Inflammatory macrophage treated with lipopolysaccharide for 1 hour (primary cell): Measurements from ENCODE around the gene SHB.

ENCODE experiments used
- DNase-seq, 2 donors: peaks; one replicate each; pipeline ENCODE4 v3.0.0-alpha.2; 2020 to 2022

SHB gene

DNA sequence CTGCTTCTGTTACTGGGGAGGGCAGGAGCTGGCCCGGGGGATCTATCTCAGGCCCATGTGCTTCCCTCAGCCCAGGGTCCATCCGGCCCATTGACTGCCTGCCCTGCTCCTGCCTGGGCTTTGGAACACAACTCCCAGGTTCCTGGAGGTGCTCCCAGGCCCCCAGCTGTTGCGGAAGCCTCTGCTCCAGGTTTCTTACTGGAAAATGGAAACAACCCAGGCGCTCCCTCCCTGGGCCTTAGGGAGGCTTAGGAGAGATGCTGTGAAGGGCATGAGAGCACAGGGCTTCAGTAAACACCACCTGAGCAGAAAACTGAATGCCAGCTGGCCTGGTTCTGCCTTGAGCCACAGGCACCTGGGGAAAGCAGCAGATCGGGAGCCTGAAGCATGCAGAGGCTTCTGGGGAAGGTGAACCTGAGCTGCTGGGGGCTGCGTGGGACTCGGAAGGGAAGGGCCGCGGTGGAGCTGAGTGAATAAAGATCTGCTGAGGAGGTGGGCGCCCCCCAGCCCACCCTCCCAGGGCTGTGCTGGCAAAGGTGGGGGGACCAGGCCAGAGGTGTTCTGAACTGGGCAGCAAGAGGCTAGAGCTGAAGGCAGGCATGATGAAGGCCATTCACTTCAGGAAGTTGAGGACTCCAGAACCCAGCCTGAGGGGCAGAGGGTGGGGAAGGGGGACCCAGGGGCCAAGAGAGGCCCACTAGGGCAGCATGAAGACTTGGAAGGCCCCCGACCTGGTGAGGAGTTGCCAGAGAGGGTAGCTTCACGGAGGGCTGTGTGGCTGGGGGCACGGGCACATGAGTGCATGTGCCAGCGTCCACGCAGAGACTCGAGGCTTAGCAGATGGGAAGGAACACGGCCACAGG, 64.8 kb downstream of the SHB start:
- no peak for DNase-seq

DNA sequence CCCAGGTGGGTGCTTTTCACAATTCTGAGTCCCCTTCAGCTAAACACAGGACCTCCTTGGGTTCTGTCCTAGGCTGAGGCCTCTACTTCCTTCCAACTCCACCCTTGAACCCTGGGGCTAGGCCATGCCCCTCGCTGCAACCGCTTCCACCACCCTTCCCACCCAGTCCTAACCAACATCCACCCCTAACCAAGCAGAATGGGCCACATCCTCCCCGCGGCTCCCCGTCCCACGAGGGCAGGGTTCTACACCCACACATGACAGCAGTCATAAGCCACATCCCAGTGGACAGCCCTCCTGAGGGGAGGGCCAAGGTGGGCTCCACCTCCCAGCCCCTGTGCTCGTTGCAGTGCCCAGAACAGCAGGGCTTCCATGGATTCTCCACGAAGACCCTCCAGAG, 65.8 kb downstream of the SHB start:
- DNase-seq, result no peak

- no peak for DNase-seq
These were observed 67.6 kb downstream of the SHB start for GRCh38 chr9:38001430-38001829.

DNA sequence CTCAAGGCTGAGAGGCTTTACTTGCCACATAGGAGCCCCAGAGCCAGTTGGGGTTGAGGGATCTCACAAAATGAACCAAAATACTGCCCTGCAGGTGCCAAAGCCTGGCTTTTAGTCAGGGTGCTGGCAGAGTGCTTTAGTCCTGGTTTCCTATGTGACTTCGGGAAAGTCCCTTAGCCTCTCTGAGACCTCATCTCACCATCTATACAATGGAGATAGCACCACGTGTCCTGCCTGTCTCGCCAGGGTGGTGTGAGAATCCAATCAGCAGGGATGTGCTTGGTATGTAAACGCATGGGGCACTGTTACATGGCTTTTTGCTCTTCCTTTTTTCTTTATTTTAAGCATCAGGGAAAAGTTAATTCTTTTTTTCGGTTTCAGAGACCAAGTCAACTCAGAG, 68.3 kb downstream of the SHB start:
- no peak for DNase-seq

DNA sequence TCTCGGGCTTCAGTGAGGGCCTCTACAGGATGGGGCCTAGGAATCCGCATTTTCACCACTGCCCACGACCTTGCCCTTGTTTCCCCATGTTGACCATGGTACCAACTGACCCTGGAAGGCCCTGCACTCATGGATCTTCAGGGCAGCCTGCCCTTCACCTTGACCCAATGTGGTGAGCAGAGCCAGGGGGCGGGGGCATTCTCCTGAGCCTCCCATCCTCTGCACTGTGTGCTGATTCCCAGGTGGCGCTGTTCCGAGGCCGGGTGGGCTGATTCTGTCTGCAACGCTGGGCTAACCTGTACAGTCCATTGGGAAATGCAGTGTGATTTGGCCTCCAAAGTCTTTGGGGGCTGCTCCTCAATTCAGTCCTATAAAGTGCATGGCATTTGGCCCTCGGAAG, 68.7 kb downstream of the SHB start:
- DNase-seq, result no peak

DNA sequence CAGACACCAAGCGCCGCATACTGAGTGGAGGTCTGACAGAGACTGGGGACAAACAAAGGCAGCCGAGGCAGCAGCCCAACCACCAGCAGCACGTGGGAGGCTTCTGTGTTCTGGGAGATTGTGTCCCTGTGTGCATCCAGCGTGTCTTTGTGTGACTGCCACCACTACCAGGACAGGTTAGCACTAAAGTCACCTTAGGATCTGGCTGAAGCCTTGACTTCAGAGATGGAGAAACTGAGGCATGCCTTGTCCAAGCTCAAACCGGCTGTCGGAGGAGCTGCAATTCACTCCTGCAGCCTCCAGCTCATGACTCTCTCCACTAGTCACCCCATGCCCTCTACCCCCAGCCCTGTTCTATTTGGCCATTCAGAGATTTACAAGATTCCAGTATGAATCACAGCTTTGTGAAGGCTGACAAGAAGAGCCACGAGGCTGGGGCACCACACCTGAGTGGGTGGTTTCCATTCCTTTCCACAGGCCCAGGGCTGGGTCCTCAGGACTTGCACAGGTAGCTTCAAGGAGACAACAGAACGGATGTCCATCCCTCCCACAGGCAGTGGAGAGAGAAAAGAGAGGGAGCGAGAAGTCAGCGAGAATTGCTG, 69.3 kb downstream of the SHB start:
- DNase-seq, result no peak

- peak; percentile 74 to 89 for DNase-seq
These were observed 70.0 kb downstream of the SHB start for GRCh38 chr9:37998881-37999587.

DNA sequence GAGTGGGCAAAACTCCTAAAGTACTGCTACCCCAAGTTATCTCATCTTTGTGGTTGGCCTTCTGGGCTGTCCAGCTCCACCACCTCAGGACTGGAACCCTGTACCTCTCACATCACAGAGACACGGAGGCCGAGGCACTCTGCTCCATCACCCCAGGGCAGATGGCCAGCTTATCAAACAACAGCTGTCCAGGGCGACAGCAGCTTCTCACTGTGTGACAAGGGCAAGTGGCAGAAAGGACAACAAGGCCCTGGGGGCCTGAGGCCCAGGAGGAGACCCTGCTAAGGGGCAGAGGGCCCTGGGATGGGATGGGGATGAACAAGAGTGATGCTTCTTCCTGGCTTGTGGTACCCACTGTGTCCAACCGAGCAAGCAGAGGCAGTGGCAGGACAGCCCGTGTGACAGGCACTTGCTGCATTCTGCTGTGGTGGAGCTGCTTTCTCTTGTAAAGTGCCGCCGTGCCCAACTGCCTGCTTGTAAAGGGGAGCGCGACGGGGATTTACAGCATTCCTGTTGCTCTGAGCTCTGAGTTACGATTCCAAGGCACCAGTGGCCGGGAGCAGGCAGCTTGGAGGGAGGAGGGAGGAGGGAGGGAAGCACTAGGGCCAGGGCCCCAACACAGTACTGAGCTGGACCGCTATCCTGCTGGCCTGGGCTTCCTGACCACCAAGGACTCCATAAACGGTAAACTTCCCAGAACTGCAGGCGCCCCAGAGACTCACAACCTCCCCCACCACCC, 71.2 kb downstream of the SHB start:
- no peak for DNase-seq

DNA sequence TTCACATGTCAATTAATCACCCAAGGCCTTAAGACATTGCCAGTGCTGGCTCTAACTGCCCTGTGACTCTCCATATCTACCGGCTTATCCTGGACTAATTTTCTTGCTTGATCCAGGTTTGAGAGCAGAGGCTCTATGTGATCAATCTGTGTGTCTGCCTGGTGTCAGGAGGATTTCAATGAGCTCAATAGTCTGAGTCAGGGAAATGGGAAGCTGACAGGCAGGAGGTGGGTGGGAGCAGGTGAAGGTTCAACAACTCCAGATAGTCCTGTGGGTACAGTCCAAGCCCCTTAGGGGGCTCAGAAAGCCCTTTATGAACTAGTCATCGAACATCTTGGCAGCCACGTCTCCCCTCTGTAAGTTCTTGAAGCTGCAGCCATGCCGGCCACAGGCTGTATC, 72.2 kb downstream of the SHB start:
- peak in 1 of 2 donors; percentile 49 for DNase-seq

- DNase-seq, result no peak
These were observed 72.8 kb downstream of the SHB start for GRCh38 chr9:37995961-37996818.

GRCh38 chr9:37995348-37995737, 73.7 kb downstream of the SHB start:
- DNase-seq, result no peak

DNA sequence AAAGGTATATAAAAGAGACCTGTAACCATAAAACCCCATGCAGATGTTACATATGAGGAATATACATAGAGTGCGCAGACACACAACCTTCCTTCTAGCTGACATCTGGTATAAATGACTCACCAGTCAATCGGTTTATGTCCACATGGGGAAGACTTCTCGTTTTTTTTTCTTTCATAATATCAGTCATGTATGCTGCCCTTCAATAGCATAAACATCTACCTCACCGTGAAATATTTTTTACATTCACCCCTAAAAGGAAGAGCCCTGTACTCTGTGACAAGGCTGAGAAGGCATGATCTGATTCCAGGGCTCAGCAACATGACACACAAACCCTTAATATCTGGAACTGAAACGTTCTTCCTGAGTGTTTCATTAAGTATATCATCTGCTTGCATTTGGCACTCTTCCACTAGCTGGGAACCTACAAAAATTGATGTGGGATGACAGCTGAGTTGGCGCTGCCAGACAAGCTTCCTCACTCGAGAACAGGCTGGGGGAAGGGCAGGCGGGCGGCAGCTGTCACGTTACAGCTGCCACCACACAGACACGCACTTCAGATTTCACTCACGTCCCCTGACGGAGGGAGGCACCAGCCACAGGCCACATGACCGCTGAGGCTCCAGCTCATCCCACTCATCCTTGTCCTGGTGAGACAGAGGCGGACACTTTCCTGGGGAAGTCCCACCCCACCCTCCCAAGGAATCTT, 74.2 kb downstream of the SHB start:
- peak; percentile 71 to 95 for DNase-seq

DNA sequence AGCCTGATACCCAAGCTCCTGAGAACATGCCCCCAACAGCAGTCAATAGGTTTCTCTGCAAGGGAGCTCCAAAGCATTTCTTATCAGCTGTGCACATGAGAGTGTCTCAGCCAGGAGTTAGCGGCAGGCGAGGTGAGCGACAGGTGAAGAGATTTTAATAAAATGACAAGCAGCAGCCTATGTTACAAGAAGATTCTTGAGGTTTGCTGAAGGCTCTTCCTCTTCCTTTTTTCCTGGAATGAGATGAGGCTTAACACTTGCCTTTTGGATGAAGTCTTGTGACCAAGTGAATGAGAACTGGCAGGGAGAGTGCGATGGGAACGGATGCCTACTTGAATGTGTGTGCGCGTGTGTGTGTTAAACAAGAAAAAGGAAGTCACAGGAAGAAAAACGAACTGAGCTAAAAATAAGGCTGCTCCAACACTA, 76.1 kb downstream of the SHB start:
- peak; percentile 59 to 73 for DNase-seq

DNA sequence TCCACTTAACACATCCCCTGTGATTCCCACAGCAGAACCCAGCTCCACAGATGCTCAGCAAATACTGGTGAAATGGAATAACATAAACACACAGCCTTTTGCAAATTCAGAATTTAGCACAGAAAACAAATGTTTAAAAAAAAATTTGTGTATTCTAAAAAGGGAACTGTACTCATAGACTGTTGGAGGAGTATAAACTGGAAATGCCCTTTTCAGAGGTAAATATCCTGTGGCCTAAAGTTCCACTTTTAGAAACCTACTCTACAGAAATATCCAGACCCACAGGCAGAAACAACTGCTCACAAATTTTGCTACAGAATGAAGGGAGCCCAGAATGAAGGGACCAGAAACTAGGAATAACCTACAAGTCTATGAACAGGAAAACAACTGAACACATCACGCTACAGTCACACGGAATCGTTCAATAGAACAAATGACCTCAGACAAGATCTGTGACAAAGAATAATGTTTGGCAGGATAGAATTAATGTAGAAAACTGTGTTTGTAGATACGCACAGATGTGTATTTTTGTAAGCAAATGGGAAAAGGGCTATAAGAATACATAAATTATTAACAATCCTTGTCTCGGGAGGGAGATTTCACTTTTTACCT, 78.5 kb downstream of the SHB start:
- no peak for DNase-seq

GRCh38 chr9:37989701-37990100, 79.3 kb downstream of the SHB start:
- no peak for DNase-seq

DNA sequence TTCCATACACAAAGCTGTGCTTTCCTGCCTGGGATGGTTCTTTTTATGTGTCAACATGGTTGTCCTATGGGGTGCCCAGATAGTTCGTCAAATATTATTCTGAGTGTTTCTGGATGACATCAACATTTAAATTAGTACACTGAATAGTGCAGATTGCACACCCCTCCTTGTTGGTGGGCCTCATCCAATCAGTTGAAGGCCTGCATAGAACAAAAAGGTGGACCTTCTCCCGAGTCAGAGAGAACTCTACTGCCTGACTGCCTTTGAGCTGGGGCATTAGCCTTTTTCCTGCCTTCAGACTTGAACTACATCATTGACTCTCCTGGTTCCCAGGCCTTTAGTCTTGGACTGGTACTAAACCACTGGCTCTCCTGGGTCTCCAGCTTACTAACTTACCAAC, 80.4 kb downstream of the SHB start:
- no peak for DNase-seq

DNA sequence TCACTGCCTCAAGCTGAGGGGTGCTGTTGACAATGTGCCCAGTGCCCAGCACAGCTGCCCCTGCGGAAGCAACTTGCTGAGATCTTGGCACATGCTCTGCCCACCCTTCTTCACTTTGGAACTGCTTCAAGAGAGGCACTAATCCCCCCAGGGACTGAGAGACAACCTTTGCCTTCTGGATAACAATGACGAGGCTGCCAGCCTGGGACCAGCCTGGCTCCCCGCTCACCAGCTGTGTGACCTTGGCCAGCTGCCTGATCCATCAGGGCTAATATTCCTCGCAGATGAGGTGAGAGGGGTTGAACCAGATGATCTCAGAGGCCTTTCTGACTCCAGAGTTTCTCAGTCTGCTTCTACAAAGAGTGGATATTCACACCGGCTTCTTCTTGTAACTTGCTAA, 81.0 kb downstream of the SHB start:
- DNase-seq, result no peak

DNA sequence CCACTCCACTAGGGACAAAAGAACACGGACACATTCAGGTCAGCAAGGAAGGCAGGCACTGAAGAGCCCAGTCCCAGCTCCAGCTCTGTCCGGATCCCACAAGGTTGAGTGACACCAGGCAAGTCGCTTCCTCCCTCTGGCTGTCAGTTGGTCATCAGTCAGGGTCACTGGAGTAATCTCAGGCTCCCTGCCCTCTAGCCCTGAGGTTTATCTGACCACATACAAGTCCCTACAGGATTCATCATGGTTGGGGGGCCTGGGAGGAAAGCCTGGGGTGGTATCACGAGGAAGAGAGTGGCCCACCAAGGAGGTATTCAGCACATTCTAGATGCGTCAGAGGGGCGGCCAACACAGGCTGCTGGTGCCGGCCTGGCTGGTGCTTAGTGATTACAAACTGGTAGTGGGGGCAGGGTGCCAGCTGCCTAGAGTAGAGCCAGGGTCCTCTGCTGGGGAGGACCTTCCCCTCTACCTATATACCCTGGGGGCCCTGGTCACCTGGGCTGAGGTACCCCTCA, 81.5 kb downstream of the SHB start:
- no peak for DNase-seq

- no peak for DNase-seq
These were observed 82.2 kb downstream of the SHB start for GRCh38 chr9:37986771-37987258.

- DNase-seq, result no peak
These were observed 83.0 kb downstream of the SHB start for GRCh38 chr9:37986001-37986400.
